Duodenal mucosa (tissue), 2 donors: Measurements from ENCODE around the gene ACOT13.
"Not testable (repeated sequence)": the region's sequence is repeated elsewhere in the genome, so short reads cannot be mapped to it uniquely, and the experiment has no call there.

Experiments used
- H3K27ac ChIP-seq: one replicate; pipeline ENCODE4 v1.7.0; 2013; ENCODE audit warnings: low read depth, low read length
- H3K27me3 ChIP-seq, 2 donors: one replicate each; pipeline ENCODE4 v1.7.0; 2013; ENCODE audit warnings: low read length in 2 of 2, control low read depth in 1 of 2; ENCODE audit not compliant: insufficient read depth in 2 of 2, control insufficient read depth in 1 of 2
- H3K36me3 ChIP-seq, 2 donors: one replicate each; pipeline ENCODE4 v1.7.0; 2013; ENCODE audit warnings: low read length in 2 of 2, control low read depth in 1 of 2; ENCODE audit not compliant: insufficient read depth in 2 of 2, control insufficient read depth in 1 of 2
- H3K4me1 ChIP-seq, 2 donors: one replicate each; pipeline ENCODE4 v1.7.0; 2013; ENCODE audit warnings: low read length in 2 of 2, control low read depth in 1 of 2; ENCODE audit not compliant: insufficient read depth in 2 of 2, control insufficient read depth in 1 of 2
- H3K4me3 ChIP-seq, 2 donors: one replicate each; pipeline ENCODE4 v1.7.0; 2013; ENCODE audit warnings: low read length in 2 of 2, low read depth in 1 of 2
- H3K9ac ChIP-seq, 2 donors: one replicate each; pipeline ENCODE4 v1.7.0; 2013; ENCODE audit warnings: low read length in 2 of 2, low read depth in 1 of 2
- H3K9me3 ChIP-seq, 2 donors: one replicate each; pipeline ENCODE4 v1.7.0; 2013; ENCODE audit warnings: low read length in 2 of 2, control low read depth in 1 of 2; ENCODE audit not compliant: control insufficient read depth in 1 of 2

ACOT13 gene

DNA sequence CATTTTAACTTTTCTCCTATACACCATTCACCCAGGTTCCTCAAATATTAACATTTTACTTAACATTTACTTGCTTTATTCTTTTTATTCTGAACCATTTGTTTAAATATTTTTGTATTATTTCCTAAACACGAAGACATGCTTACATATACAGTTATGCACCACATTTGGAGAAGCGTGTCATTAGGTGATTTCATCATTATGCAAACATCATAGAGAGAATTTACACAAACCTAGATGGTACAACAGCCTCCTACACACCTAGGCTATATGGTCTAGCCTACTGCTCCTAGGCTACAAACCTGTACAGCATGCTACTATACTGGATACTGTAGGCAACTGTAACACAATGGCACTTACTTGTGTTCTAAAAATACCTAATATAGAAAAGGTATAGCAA lies 6.8 kb upstream of the ACOT13 start:
- Histone ChIP-seq H3K4me3 (no peak overlapping the region), H3K27me3 (no peaks in the 10 kb centered on the region), H3K9me3 (no peaks in the 10 kb centered on the region), H3K36me3 (peaks cover 7 to 44% of the 10 kb centered on the region in 2 donors), H3K4me1 (peaks cover 28 to 29% of the 10 kb centered on the region in 2 donors), H3K27ac (no peak overlapping the region), H3K9ac (no peak overlapping the region)

DNA sequence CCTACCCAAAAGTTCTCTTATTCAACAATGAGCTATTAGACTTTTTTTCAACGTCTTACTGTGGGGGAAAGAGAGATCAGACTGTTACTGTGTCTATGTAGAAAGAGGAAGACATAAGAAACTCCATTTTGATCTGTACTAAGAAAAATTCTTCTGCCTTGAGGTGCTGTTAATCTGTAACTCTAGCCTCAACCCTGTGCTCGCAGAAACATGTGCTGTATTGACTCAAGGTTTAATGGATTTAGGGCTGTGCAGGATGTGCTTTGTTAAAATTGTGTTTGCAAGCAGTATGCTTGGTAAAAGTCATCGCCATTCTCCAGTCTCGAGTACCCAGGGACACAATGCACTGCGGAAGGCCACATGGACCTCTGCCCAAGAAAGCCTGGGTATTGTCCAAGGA lies 5.1 kb upstream of the ACOT13 start:
- H3K9ac ChIP-seq, H3K27ac ChIP-seq, H3K4me3 ChIP-seq, H3K27me3 ChIP-seq, H3K9me3 ChIP-seq: not testable (repeated sequence)
- H3K4me1 ChIP-seq: peaks cover 37 to 40% of the 10 kb centered on the region in 2 donors
- peaks cover 0 to 36% of the 10 kb centered on the region in 2 donors for H3K36me3 ChIP-seq

GRCh38 chr6:24662236-24662635 lies 4.6 kb upstream of the ACOT13 start:
- H3K36me3 ChIP-seq: peaks cover 0 to 31% of the 10 kb centered on the region in 2 donors
- no peaks in the 10 kb centered on the region for H3K9me3 ChIP-seq
- no peak overlapping the region for H3K4me3 ChIP-seq
- H3K27me3 ChIP-seq: no peaks in the 10 kb centered on the region
- no peak overlapping the region for H3K9ac ChIP-seq
- H3K27ac ChIP-seq: no peak overlapping the region
- peaks cover 37 to 40% of the 10 kb centered on the region in 2 donors for H3K4me1 ChIP-seq

DNA sequence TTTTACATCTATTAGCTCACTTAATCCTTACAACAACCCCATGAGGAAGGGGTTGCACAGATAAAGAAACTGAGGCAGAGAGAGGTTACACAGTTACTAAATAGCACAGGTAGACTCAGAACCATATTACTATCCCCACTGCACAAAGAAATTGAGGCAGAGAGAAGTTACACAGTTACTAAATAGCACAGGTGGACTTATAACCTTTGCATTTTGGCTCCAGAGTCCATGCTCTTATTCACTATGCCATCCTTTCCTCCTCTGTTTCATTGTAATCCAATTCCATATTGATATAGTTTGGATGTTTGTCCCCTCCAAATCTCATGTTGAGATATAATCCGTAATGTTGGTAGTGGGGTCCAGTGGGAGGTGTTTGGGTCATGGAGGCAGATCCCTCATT lies 3.7 kb upstream of the ACOT13 start:
- peaks cover 0 to 25% of the 10 kb centered on the region in 2 donors for H3K36me3 ChIP-seq
- no peaks in the 10 kb centered on the region for H3K27me3 ChIP-seq
- peak overlapping the region; percentile 6 to 56 for H3K4me3 ChIP-seq
- peaks cover 37 to 49% of the 10 kb centered on the region in 2 donors for H3K4me1 ChIP-seq
- H3K9ac ChIP-seq: no peak overlapping the region
- no peak overlapping the region for H3K27ac ChIP-seq
- H3K9me3 ChIP-seq: no peaks in the 10 kb centered on the region

DNA sequence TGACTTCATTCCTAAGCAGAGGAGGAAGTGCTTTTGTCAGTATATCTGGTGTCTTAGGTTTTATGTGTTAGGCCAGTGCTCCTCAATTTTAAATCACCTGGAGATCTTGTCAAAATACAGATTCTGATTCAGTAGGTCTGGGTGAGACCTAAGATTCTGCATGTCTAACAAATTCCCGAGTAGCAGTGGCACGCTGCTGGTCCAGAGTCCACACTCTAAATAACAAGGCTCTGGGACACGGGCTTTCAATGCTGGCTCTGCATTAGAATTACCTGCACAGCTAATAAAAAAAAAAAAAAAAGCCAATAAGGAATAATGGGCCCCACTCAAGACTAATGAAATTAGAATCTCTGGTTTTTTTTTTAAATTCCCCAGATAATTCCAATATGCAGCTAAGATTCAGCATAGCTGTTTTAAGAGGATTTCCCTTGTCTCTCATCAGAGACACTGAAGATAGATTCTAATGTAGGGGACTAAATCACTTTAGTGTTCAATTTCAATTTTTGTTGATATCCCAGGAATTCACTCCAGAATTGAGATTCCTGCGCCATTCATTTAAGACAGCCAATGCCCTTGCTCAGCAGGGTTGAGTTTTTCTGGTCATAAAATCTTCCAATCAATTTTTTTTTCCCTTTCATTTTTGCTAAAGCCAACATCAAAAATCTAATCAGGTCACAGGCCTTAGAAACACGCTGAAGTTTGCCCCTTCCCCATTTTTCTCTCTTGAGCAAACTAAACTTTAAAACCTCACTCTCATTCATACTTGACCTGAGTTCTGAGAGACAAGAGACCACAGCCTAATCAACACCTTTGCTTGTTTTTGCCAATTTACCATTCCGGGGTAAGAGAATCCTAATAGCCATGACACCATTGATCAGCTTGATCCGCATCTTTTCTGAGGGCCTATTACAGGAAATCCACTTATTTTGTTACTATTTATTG lies 2.6 kb upstream of the ACOT13 start:
- Histone ChIP-seq H3K36me3 (peaks cover 0 to 16% of the 10 kb centered on the region in 2 donors), H3K9ac (peak overlapping the region; percentile 92 to 100), H3K9me3 (no peaks in the 10 kb centered on the region), H3K4me1 (peaks cover 35 to 47% of the 10 kb centered on the region in 2 donors), H3K27ac (no peak overlapping the region), H3K4me3 (peak overlapping the region; percentile 95 to 96), H3K27me3 (no peaks in the 10 kb centered on the region)

DNA sequence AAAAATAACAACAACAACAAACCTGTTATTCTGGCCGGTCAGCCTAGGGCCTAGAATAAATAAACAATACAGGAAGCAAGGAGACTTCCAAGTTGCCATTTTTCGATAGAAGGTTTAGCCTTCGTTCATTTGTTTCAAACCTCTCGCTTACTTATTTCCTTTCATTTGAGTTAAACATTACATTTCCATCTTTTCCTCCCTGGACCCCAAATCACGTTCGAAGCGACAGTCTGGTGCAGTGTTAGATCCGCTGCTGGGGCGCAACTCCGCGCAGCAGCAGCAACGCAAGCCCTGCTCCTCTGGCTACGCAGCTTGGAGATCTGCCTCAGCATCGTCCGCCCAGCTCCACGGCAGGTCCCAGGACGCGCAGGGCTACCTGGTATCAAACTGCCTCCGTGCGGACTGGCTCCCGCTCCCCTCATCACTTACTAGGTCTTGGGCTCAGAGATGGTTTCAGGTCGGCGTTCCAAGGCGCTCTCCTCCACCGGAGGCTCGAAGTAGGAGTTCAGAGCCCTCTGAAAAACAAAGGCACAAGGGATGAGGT lies 708 bp upstream of the ACOT13 start:
- H3K4me3 ChIP-seq: peak overlapping the region; percentile 95 to 96

GRCh38 chr6:24667378-24667803 lies 514 bp downstream of the ACOT13 start:
- Histone ChIP-seq H3K4me1 (peaks cover 29 to 41% of the 10 kb centered on the region in 2 donors), H3K9me3 (peaks cover 2 to 9% of the 10 kb centered on the region in 2 donors), H3K9ac (peak overlapping the region; percentile 32 to 92), H3K27ac (peak overlapping the region; percentile 88), H3K36me3 (peaks cover 0 to 10% of the 10 kb centered on the region in 2 donors), H3K4me3 (peak overlapping the region; percentile 95 to 96), H3K27me3 (no peaks in the 10 kb centered on the region)

More for the DNA sequence above, 708 bp upstream of the ACOT13 start:
- Histone ChIP-seq H3K9ac (peak overlapping the region; percentile 92 to 100), H3K4me1 (peaks cover 29 to 43% of the 10 kb centered on the region in 2 donors), H3K36me3 (peaks cover 0 to 16% of the 10 kb centered on the region in 2 donors), H3K27me3 (no peaks in the 10 kb centered on the region), H3K9me3 (peaks cover 2 to 9% of the 10 kb centered on the region in 2 donors), H3K27ac (peak overlapping the region; percentile 88)

DNA sequence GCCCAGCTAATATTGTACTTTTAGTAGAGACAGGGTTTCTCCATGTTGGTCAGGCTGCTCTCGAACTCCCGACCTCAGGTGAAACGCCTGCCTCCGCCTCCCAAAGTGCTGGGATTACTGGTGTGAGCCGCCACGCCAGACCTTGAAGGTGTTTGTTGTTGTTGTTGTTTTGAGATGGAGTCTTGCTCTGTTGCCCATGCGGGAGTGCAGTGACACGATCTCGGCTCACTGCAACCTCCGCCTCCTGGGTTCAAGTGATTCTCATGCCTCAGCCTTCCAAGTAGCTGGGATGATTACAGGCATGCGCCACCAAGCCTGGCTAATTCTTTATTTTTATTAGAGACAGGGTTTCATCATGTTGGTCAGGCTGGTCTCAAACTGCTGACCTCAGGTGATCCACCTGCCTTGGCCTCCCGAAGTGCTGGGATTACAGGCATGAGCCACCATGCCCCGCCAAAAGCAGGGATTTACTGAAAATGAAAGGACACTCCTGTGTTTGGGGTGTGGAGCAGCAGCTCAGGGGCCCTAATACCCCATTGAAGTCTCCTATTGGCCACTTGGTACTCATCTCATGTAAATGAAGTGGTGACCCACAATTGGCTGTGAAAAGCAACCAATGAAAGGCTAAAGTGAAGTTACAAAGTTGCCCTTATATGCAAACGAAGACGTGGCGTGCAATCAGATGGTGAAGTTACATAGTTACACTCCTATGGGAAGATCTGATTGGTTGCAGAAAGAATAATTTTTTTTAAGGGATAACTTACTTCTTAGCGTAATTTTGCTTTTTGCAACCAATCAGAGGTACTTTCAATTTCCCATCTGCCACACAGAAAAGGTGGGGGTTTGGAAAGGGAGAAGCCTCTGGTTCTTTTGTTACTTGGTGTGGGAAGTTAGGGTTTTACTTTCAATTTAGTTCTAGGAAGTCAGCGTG lies 1.5 kb downstream of the ACOT13 start:
- H3K9me3 ChIP-seq, H3K27me3 ChIP-seq, H3K36me3 ChIP-seq: not testable (repeated sequence)
- Histone ChIP-seq H3K9ac (peak overlapping the region; percentile 32 to 92), H3K4me1 (peaks cover 20 to 35% of the 10 kb centered on the region in 2 donors), H3K4me3 (peak overlapping the region; percentile 95 to 96), H3K27ac (peak overlapping the region; percentile 53)

DNA sequence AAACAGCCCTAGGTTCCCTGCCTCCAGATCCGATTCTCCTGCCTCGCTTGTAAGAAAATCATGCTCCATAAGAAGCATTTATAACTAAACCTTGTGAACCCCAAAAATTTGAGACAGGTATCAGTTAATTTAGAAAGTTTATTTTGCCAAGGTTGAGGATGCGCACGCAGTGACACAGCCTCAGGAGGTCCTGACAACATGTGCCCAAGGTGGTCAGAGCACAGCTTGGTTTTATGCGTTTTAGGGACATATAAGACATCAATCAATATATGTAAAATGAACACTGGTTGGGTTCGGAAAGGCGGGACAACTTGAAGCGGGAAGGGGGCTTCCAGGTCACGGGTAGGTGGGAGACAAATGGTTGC lies 2.1 kb downstream of the ACOT13 start:
- H3K9ac ChIP-seq: no peak overlapping the region
- peak overlapping the region in 1 of 2 donors; percentile 28 for H3K4me3 ChIP-seq
- H3K9me3 ChIP-seq: peaks cover 3 to 9% of the 10 kb centered on the region in 2 donors
- no peaks in the 10 kb centered on the region for H3K36me3 ChIP-seq
- peaks cover 16 to 31% of the 10 kb centered on the region in 2 donors for H3K4me1 ChIP-seq
- H3K27me3 ChIP-seq: no peaks in the 10 kb centered on the region
- H3K27ac ChIP-seq: no peak overlapping the region
